Mesendoderm (in vitro differentiated cells): Measurements from ENCODE around the gene CCNY.

Experiments
- DNase-seq: peaks from one replicate; pipeline ENCODE4 v3.0.0; 2013
- H2AK5ac ChIP-seq: 2 replicates; pipeline ENCODE4 v1.6.1; 2013; ENCODE audit warnings: low read length, inconsistent platforms
- H2BK120ac ChIP-seq: 2 replicates; pipeline ENCODE4 v1.6.1; 2013; ENCODE audit warnings: low read depth, mild to moderate bottlenecking, low read length, moderate library complexity, mixed read lengths
- H2BK15ac ChIP-seq: replicated peaks from 2 replicates; pipeline ENCODE4 v1.6.1; 2013; ENCODE audit warnings: low read depth, mild to moderate bottlenecking, moderate library complexity
- H2BK5ac ChIP-seq: 2 replicates; pipeline ENCODE4 v1.6.1; 2013; ENCODE audit warnings: low read length, inconsistent platforms
- H3K18ac ChIP-seq: 2 replicates; pipeline ENCODE4 v1.6.1; 2013; ENCODE audit warnings: mild to moderate bottlenecking, low read length, mixed read lengths
- H3K23ac ChIP-seq: one replicate; pipeline ENCODE4 v1.6.1; 2013; ENCODE audit warnings: low read length
- H3K27ac ChIP-seq: 2 replicates; pipeline ENCODE4 v1.5.1; 2013; ENCODE audit warnings: low read depth, mild to moderate bottlenecking, inconsistent platforms, low read length, moderate library complexity
- H3K27me3 ChIP-seq: 2 replicates; pipeline ENCODE4 v1.6.1; 2013; ENCODE audit warnings: low read length, control low read depth, mild to moderate bottlenecking, inconsistent platforms; ENCODE audit not compliant: insufficient read depth, poor library complexity
- H3K36me3 ChIP-seq: 2 replicates; pipeline ENCODE4 v1.6.1; 2013; ENCODE audit warnings: low read length, inconsistent platforms; ENCODE audit not compliant: control insufficient read depth, insufficient read depth
- H3K4ac ChIP-seq: one replicate; pipeline ENCODE4 v1.6.1; 2013; ENCODE audit warnings: low read depth, mild to moderate bottlenecking, low read length, moderate library complexity
- H3K4me1 ChIP-seq: 2 replicates; pipeline ENCODE4 v1.6.1; 2013; ENCODE audit warnings: low read depth, low read length, inconsistent platforms; ENCODE audit not compliant: control insufficient read depth
- H3K4me2 ChIP-seq: 2 replicates; pipeline ENCODE4 v1.6.1; 2013; ENCODE audit warnings: low read length
- H3K4me3 ChIP-seq: 2 replicates; pipeline ENCODE4 v1.5.1; 2013; ENCODE audit warnings: mild to moderate bottlenecking, low read length
- H3K56ac ChIP-seq: one replicate; pipeline ENCODE4 v1.6.1; 2013; ENCODE audit warnings: low read length
- H3K79me1 ChIP-seq: 2 replicates; pipeline ENCODE4 v1.6.1; 2013; ENCODE audit warnings: low read length, inconsistent platforms
- H3K79me2 ChIP-seq: 2 replicates; pipeline ENCODE4 v1.6.1; 2013; ENCODE audit warnings: mild to moderate bottlenecking, low read length; ENCODE audit not compliant: control insufficient read depth, insufficient read depth
- H3K9ac ChIP-seq: 2 replicates; pipeline ENCODE4 v1.6.1; 2013; ENCODE audit warnings: low read length, inconsistent platforms
- H4K5ac ChIP-seq: one replicate; pipeline ENCODE4 v1.6.1; 2013; ENCODE audit warnings: low read length
- H4K8ac ChIP-seq: one replicate; pipeline ENCODE4 v1.6.1; 2013; ENCODE audit warnings: low read depth, mild to moderate bottlenecking, control low read depth, low read length, moderate library complexity
- WGBS: extraction: QIAGEN DNeasy Blood & Tissue Kit; methylation state at CpG from one replicate; pipeline ENCODE4 v1.1.7; 2013; ENCODE audit warnings: low lambda C conversion rate, missing lambda C conversion rate; ENCODE audit not compliant: insufficient coverage; ENCODE audit errors: extremely low coverage; 5-methylcytosine and 5-hydroxymethylcytosine counted together

CCNY gene

DNA sequence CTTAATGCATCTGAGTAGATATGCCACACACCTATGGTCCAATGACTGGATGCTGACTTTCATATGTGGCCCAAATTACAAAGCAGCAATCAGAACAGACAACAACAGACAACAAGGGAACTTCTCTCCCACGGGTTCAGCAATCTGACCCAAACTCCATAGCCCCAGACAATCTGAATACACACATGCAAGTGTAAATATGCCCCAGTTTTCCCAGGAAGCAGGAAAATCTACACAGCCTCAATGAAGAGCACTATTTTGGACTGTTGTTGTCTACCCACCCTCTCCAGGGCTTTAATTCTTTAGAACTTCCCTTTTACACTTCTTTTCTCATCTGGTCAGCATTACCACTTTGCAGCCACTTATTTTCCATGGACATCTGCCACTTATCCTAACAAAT, 2.0 kb upstream of the CCNY start:
- peaks cover 8% of the 10 kb centered on the region for H3K79me1 ChIP-seq
- no peak overlapping the region for H2BK120ac ChIP-seq
- peaks cover 2% of the 10 kb centered on the region for H3K4me1 ChIP-seq
- H3K56ac ChIP-seq: no peak overlapping the region
- H4K8ac ChIP-seq: no peak overlapping the region
- H3K4me2 ChIP-seq: no peak overlapping the region
- H3K36me3 ChIP-seq: no peaks in the 10 kb centered on the region
- H2BK15ac ChIP-seq: no peak overlapping the region
- no peak overlapping the region for H3K18ac ChIP-seq
- H2BK5ac ChIP-seq: no peak overlapping the region
- DNase-seq: no peak
- no peak overlapping the region for H3K4ac ChIP-seq
- no peaks in the 10 kb centered on the region for H3K27me3 ChIP-seq
- WGBS: no CpG with 5 or more reads among the region's 1 CpG
- no peak overlapping the region for H4K5ac ChIP-seq
- H3K4me3 ChIP-seq: no peak overlapping the region
- H2AK5ac ChIP-seq: no peak overlapping the region
- peaks cover 21% of the 10 kb centered on the region for H3K79me2 ChIP-seq
- H3K27ac ChIP-seq: no peak overlapping the region
- no peak overlapping the region for H3K9ac ChIP-seq
- H3K23ac ChIP-seq: no peak overlapping the region

DNA sequence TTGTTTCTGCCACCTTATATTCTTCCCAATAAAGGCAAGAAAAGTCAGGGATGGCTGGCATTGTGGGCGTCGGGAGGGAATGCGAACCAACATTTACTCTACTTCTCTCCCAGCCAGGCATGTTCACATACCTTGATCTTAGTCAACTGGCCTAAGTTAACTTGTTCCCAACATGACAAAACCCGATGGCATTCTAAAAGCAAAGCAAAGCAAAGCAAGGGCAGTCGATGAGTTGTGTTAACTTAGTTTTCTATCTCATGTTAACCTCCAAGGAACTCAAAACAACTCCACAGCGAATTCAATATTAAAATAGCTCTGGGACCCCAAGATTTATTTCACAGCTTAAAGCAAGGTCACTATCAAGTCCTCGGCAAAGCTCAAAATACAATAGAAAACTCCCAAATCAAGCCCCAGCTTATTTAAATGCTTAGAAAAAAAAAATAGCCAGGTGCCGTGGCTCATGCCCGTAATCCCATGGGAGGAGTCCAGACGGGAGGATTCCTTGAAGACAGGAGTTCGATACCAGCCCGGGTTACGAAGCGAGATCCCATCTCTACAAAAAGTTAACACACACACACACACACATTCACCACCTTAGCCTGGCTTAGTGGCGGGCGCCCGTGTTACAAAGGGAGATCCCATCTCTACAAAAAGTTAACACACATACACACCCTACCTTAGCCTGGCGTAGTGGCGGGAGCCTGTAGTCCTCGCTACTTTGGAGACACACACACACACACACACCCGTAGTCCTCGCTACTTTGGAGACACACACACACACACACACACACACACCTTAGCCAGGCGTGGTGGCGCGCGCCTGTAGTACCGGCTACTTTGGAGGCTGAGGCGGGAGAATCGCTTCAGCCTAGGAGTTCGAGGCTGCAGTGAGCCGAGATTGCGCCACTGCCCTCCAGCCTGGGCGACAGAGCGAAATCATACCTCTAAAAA, 901 bp upstream of the CCNY start:
- H4K8ac ChIP-seq: no peak overlapping the region
- WGBS: no CpG with 5 or more reads among the region's 34 CpGs
- peak overlapping the region; percentile 89 for H3K9ac ChIP-seq
- H3K27me3 ChIP-seq: no peaks in the 10 kb centered on the region
- H2AK5ac ChIP-seq: no peak overlapping the region
- H3K4me1 ChIP-seq: peaks cover 2% of the 10 kb centered on the region
- peak overlapping the region; percentile 46 for H2BK120ac ChIP-seq
- H3K79me1 ChIP-seq: peaks cover 10% of the 10 kb centered on the region
- peak overlapping the region; percentile 15 for H3K23ac ChIP-seq
- H3K18ac ChIP-seq: peak overlapping the region; percentile 93
- peak overlapping the region; percentile 56 for H3K4me2 ChIP-seq
- peak overlapping the region; percentile 95 for H3K56ac ChIP-seq
- peak overlapping the region; percentile 82 for H3K4me3 ChIP-seq
- H2BK5ac ChIP-seq: no peak overlapping the region
- no peak overlapping the region for H3K27ac ChIP-seq
- peaks cover 25% of the 10 kb centered on the region for H3K79me2 ChIP-seq
- no peaks in the 10 kb centered on the region for H3K36me3 ChIP-seq
- peak; percentile 41 for DNase-seq
- H3K4ac ChIP-seq: peak overlapping the region; percentile 73
- no peak overlapping the region for H4K5ac ChIP-seq
- no peak overlapping the region for H2BK15ac ChIP-seq

DNA sequence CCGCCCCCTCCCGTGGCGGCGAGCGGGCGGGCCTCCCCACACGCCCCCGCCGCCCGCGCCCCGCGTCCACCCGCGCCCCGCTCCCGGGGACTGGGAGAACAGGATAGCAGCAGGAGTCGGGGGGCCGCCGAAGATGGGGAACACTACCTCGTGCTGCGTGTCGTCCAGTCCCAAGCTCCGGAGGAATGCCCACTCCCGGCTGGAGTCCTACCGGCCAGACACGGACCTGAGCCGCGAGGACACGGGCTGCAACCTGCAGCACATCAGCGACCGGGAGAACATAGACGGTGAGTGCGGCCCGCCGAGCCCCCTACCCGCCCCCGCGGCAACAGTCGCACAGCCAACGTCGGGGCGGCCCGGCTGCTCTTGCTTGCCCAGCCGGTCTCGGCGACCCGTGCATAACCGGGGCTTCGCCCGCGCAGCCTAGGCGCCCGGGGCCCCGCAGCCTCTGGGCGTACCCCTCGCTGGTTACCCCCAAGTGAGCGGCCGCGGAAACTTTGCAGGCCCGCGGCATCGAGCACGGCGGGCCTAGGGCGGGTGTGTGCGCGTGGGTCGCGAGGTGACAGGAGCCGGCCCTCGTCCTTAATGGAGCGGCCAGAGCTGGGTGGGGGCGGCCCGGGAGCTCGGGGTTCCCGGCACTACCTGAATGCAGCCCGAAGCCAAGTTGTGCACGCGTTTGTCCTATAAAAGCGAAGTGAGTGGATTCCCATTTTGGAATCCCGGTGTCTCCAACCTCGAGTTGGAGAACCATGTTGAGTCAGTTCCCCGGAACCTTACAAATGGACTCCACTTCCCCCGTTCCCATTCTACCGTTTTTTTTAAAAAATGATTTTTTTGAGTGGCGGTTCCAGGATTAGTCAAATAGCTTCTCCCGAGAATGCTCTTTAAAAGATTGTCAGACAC, 863 bp downstream of the CCNY start:
- WGBS: no CpG with 5 or more reads among the region's 88 CpGs
- DNase-seq: peak; percentile 55

DNA sequence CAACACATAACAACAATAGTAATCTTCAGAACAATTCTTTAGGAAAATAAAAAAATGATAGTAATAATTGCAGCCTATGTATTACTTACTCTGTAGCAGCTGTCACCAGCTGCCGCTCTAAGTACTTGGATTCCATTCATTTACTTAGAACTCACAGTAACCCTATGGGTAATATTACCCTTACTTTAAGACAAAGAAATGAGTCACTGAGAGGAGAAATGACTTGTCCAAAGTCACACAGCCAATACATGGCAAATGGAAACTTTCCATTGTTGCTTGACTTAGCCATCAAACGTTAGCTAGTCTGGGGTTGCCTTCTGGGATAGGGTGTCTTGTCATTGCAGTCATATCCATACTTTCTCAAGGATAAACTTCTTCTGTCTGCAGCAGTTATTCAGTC, 3.6 kb downstream of the CCNY start:
- Histone ChIP-seq H3K56ac (no peak overlapping the region), H2BK120ac (no peak overlapping the region), H3K27ac (no peak overlapping the region), H2BK15ac (no peak overlapping the region), H3K18ac (no peak overlapping the region), H3K36me3 (no peaks in the 10 kb centered on the region), H2BK5ac (no peak overlapping the region), H2AK5ac (no peak overlapping the region), H4K5ac (no peak overlapping the region), H4K8ac (no peak overlapping the region), H3K4me3 (no peak overlapping the region), H3K4me2 (no peak overlapping the region), H3K4me1 (peaks cover 2% of the 10 kb centered on the region), H3K9ac (no peak overlapping the region), H3K79me1 (peaks cover 20% of the 10 kb centered on the region), H3K27me3 (no peaks in the 10 kb centered on the region), H3K79me2 (peaks cover 42% of the 10 kb centered on the region), H3K23ac (no peak overlapping the region), H3K4ac (no peak overlapping the region)
- WGBS: no CpG with 5 or more reads among the region's 2 CpGs
- no peak for DNase-seq

More for the DNA sequence above, 863 bp downstream of the CCNY start:
- H3K27ac ChIP-seq: no peak overlapping the region
- H2BK120ac ChIP-seq: no peak overlapping the region
- no peak overlapping the region for H2AK5ac ChIP-seq
- no peak overlapping the region for H3K23ac ChIP-seq
- H3K4me3 ChIP-seq: peak overlapping the region; percentile 68
- peaks cover 17% of the 10 kb centered on the region for H3K79me1 ChIP-seq
- no peak overlapping the region for H4K8ac ChIP-seq
- H3K27me3 ChIP-seq: no peaks in the 10 kb centered on the region
- peak overlapping the region; percentile 72 for H3K4me2 ChIP-seq
- peak overlapping the region; percentile 59 for H3K4ac ChIP-seq
- H4K5ac ChIP-seq: no peak overlapping the region
- H3K79me2 ChIP-seq: peaks cover 32% of the 10 kb centered on the region
- H3K36me3 ChIP-seq: no peaks in the 10 kb centered on the region
- H3K18ac ChIP-seq: peak overlapping the region; percentile 85
- no peak overlapping the region for H2BK5ac ChIP-seq
- H3K56ac ChIP-seq: peak overlapping the region; percentile 88
- peaks cover 2% of the 10 kb centered on the region for H3K4me1 ChIP-seq
- H2BK15ac ChIP-seq: no peak overlapping the region
- H3K9ac ChIP-seq: peak overlapping the region; percentile 78

DNA sequence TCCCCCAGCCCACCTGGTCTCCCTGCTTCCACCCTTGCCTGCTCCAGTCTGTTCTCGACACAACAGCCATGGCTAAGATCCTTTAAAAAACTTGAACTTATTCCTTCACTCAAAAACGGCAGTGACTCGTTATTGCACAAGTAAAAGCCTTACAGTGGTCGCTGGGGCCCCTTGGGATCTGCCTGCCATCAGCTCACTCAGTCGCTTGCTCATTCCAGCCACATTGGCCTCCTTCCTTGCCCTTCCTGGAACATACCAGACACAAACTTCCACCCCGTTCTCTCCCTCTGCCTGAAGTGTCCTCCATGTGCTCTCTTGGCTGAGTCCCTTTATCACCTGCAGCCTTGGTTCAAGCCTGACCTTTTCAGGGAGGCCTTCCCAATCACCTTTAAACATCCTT, 4.7 kb downstream of the CCNY start:
- WGBS: no CpG with 5 or more reads among the region's 6 CpGs
- Histone ChIP-seq H3K79me1 (peaks cover 18% of the 10 kb centered on the region), H4K8ac (no peak overlapping the region), H2BK15ac (no peak overlapping the region), H3K56ac (peak overlapping the region; percentile 25), H3K27me3 (no peaks in the 10 kb centered on the region), H3K9ac (no peak overlapping the region), H2BK120ac (no peak overlapping the region), H3K4ac (no peak overlapping the region), H2AK5ac (no peak overlapping the region), H3K79me2 (peaks cover 41% of the 10 kb centered on the region), H4K5ac (no peak overlapping the region), H3K23ac (peak overlapping the region; percentile 24), H3K4me2 (no peak overlapping the region), H2BK5ac (no peak overlapping the region), H3K27ac (no peak overlapping the region), H3K4me1 (no peaks in the 10 kb centered on the region), H3K36me3 (no peaks in the 10 kb centered on the region), H3K4me3 (no peak overlapping the region), H3K18ac (no peak overlapping the region)
- DNase-seq: no peak
